HG02610 (cell line): Measurements from ENCODE around the gene XPO5.
"Not testable (repeated sequence)": the region's sequence is repeated elsewhere in the genome, so short reads cannot be mapped to it uniquely, and the experiment has no call there.

Experiments used
- ATAC-seq: cut with Tn5 transposase; IDR thresholded peaks from one replicate; pipeline ENCODE4 v1.9.1; 2021; ENCODE audit warnings: mild to moderate bottlenecking, moderate library complexity; ENCODE audit not compliant: unreplicated experiment

XPO5 gene

DNA sequence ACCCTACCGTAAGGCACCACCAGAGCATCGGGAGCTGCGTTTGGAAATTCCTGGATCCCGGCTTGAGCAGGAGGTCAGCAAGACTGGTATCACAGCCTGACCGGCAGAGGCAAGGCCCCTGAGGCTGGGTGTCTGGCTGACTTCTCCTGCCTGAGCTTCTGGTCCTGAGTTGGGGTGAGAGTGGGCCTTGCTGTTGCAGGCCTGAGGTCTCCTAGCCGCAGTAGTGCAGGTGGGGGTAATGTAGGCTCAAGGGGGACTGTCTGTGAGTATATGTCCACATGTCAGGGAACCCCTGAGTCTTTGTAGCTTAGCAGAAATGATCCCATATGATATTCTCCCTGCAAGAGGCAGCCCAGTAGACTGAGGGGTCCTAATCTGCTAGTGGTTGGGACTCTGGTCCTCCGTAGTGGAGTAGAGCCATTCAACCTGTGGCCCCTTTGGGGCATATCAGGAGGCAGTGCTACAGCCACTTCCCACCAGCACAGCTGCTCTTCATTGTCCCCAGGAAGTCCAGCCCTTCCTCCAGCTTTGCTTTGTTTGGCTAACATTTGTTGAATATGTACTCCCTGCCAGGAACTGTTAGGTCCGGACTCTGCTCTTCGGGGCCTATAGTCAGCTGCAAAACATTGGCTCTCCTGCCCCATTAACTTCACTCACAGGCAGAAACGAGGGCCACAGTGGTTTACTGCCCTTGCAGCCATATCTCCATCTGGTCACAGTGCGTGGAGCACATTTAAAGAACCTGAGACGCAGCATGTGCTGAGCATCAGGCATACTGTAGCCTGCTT lies 76.6 kb downstream of the XPO5 start:
- ATAC-seq: no peak

DNA sequence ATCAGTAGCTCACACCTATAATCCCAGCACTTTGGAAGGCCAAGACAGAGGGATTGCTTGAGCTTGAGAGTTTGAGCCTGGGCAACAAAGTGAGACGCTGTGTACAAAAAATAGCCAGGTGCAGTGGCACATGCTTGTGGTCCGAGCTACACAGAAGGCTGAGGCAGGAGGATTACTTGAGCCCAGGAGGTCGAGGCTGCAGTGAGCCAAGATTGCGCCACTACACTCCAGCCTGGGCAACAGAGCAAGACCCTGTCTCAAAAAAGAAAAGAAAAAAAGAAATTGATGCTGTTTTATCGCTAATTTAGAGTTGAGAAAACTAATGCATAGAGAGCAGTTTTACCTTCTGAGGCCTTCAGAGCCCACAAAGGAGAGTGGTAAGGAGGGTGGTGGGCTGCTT lies 77.5 kb downstream of the XPO5 start:
- ATAC-seq: not testable (repeated sequence)

DNA sequence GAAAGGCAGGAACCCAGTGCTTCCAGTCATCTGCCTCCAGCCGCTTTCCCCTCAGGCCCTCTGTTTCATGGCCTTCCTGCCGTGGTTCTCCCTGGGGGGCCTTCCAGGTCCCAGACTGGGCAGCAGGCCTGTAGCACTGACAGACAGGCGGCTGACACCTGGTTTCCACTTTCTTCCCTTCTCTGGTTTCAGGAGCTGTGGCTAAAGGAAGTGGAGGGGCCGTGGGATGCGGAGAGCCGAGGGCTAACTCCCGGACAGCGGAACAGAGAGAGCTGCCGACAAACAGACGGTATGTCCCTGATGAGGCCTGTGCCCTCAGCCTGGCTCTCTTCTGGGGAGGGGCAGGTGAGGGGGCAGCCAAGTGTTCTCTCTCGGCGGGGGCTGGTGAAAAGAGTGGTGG lies 78.1 kb downstream of the XPO5 start:
- ATAC-seq: no peak

DNA sequence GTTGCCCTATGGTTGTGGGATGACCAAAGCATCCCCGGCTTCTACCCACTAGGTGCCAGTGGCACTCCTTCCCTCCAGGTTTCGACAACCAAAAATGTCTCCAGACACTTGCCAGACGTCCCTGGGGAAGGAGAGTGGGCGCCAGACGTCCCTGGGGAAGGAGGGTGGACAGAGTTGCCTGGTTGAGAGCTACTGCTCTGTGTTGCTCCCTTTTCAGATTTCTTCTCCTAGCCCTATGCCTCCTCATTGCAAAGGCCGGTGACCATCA lies 78.8 kb downstream of the XPO5 start:
- no peak for ATAC-seq

DNA sequence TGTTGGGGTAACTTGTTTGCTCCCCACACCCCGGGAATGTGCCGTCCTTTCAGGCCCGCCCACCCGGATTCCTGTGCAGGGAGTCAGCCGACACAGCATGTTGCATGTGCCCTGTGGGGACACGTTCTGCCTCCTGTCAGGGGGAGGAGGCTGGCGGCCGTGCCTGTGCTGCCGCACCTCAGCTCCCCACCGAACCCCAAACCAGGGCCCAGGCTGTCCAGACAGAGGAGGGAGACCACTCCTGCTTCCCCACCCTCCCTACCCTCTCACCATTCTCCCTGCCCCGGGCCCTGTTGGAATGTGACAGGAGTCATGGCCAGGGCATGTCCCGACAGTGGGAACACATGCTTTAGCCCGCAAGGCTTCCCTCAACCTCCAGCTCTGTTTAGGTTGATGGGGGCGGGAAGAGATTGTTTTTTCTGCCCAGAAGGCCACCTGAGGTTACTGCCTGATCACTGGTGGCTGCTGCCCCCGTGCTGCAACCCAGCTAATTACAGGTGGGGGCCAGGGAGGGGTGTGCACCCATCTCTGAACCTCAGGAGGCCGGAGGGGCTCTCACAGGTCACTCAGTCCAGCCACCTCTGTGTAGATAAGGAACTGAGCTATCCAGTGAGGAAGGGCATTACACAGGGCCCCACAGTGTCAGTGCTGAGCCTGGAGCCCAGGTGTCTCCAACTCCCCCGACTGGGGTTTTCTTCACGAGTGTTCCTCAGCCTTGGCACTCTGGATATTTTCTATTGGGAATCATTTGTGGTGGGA lies 79.3 kb downstream of the XPO5 start:
- no peak for ATAC-seq

DNA sequence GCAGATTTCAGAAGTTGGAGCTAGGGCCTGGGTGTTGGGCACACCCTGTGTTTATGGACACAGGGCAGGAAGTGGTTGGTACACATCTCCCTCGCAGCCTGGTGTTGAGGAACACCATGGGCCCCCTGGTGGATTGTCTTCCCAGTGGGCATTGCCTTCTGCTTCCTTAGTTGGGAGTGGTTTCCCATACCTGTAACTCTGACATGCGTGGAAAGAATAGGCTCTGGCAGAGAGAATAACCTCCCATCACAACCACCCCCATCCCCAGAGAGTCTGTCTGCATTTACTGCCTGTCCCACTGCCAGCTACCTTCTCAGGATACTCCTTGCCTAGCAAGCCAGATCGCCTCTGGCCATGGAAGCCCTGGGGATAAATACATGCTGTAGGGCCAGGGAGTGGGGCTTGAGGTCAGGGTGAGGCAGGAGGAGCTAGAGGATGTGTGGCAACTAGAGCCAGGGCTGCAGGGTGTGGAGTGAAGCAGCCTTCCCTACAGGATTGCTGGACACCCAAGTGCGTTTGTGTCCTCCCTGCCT lies 80.4 kb downstream of the XPO5 start:
- ATAC-seq: no peak

DNA sequence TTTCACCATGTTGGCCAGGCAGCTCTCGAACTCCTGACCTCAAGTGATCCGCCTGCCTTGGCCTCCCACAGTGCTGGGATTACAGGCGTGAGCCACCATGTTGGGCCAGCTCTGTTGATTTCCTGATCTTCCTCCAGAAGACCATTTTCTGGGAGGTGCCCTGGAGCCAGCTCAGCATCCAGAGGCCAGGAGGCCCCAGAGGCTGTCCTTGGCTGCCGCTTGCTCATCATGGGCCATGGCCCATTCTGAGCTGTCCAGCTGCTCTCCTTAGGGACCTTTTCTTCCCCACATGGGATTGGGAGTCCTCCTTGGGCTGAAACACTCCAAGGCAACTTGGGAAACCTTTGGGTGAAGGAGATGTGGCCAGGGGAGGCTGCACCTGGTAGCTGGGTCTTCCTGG lies 81.1 kb downstream of the XPO5 start:
- no peak for ATAC-seq

DNA sequence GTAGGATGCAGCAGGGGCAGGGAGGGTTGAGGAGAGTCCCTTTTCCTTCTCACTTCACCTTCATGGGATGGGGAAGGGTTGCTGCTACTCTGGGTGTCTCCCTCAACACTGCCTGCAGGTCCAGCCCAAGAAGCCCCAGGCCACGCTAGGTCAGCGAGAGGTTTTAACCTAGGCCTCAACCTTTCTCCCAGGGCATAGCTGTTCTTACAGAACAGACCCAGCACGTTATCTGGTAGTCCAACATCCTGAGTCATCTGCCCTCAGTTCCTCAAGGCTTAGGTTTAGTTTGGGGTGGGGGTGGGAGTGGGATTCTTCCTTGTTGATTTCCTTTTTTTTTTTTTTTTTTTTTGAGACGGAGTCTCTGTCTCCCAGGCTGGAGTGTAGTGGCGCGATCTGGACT lies 81.5 kb downstream of the XPO5 start:
- no peak for ATAC-seq

DNA sequence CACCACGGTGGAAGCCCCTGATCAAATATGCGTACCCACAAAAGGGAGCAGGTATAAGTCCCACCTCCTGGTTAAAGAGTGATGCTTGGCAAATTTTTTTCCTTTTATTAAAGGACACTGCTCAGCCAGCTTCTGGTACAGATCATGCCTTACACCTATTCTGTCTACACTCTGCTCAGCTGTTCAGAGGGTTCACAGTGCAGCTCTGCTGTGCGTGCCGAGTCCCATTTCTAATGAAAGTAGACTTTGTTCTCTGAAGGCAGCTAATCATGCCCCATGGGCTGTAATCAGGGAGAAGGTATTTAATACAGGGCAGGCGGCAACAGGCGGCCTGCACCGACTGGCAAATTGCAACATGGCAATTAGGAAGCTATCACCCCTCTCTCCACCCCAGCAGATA lies 82.0 kb downstream of the XPO5 start:
- no peak for ATAC-seq

DNA sequence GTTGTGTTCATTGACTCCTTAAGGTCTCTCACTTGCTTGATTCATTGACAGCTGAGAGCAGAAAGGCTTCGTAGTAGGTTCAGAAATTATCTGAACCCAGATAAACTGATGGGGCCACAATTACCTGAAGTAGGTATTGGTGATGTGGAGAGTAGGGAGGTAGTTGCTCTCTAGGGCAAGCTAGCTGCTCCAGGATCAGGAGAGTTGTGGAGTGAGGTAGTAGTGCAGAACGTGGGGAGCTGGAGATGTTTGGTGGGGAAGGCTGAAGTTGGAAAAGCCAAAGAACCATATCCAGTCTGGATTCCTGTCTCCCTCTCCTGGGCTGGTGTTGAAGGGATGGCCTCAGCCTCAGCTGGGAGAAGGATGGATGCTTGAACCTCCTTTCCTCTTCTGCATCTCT lies 82.6 kb downstream of the XPO5 start:
- no peak for ATAC-seq

DNA sequence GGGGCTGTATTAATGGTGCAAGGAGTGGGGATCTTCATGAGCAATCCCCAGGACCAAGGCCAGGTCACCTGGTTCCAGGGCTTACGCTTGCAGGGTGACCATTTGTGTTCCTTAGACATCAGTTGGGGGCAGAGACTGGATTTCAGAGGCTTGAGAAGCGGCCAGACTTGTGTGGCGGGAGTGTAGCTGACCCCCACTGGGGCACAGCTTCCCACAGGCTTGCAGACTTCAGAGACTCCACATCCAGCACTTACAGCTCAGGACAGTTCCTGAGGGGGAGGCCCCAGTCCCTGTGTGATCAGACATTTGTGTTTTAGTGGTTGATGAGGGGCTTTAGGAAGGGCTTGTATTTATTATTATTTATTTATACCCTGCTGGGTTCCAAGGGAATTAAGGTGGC lies 83.2 kb downstream of the XPO5 start:
- no peak for ATAC-seq

DNA sequence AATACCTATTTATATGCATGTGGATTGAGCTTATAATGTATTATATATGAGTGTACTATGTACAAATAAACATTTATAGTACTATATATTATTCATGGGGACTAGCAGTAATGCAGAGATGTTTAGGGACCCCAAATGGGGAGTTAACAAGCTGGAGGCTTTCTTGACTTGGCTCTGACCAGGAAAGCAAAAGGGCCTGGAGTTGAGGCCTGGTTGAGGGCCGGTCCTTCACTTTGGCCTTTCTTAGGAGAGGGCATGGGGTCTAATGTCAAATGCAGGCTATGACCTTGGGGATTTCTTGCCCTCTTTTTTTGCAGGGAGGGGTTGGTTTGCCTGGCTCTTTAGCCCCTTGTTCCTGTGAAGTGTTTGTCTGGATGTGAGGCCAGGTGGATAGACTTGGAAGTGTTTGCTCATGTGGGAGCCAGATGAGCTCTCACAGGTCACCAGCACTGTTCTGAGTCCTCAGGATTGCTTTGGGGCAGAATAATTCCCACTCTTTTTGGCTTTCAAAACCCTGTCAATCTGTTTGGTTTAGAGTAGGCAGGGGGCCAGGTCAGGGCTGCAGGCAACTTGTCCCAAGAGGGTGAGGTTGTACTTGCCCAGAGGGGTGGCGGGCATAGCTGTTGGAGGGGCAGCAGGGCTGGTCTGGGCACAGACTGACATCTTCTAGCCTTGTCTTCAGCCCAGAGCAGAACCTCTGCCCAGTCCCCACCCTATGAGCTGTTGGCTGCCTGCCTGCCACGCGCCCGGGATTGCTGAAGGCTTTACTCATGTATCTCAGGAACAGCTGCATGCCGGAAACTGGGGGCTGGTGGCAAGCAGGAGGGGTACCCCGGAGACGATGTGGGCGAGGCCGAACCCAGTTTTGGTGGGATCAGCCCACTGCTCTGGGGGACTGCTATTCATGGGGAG lies 83.8 kb downstream of the XPO5 start:
- ATAC-seq: no peak

DNA sequence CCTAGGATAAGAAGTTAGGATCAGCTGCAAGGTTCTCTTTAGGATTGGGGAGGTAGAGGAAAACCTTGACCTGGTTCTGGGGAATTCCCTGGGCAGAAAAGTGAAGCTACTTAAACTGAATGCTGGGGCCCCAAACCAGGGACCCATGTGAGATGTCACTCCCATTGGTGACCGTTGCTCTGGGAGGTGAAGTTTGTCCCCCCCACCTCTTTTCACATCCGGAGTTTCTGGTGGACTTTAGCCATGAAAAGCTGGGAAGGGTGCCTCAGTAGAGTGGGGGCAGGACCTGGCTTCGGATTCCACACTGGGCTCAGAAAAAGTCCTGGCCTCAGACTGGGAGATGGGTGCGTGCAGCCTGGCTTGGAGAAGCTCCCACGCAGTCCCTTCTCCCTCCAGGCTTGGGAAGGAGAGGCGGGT lies 85.3 kb downstream of the XPO5 start:
- no peak for ATAC-seq

DNA sequence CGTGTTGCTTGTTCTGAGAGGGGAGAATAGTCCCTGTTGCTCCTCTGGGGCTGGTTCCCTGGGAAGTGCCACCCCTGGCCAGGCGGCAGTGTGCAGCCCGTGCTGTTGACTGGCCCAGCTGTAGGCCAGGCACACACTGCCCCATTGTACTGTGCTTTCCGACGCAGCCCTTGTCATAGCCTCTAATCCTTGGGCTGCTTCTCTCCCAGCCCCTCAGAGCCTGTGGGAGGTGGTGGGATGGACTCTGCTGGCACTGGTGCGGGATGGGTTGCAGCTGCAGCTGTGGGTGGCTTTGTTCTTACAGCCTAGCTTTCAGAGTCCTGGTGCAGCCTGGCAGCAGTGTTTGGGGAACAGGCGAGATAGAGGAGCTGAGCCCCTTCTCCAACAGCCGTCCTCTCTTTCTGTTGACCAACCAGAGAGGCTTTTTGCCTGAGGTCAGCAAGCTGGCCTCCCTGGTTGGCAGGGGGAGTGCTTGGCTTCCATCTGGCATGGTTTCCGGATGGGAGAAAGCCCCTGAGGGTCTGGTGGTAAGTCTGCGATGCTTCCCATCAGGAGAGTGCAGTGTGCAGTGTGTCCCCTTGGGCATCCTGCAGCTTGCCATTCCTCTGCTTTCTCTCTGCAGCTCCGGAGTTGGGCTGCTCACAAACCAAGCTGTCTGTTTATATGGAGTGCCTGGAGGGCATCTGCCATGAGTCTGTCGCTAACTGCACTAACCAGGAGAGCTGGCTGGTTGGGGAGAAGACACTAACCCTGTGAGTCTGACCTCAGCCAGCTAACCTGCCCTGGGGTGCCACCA lies 86.4 kb downstream of the XPO5 start:
- no peak for ATAC-seq

DNA sequence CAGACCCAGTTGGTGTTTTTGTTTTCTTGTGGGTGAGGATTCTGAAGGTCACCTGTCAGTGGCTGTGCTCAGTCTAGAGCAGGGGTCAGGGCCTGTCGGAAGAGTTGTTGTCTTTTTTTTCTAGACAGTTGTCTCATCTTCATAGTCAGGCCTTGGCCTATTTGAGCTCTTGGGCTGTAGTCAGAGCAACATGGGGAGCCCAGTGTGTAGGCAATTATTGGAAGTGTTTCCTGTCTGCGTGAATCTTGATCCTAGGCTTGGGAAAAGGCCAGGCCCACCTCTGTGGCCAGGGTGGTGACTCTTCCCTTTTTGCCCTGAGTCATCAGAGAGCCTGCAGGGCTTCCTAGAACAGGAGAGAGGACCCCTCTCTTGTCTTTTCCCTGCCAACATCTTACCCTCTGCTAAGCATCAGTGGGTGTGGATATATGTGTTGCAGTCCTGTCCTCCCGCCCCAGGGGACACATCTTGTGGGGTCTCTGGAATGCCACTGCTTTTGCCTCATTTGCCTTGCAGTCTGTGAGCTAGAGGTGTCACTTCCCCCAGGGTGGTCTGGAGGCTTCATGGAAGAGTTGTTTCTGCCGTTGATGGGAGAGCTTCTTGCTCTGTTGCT lies 87.1 kb downstream of the XPO5 start:
- ATAC-seq: no peak

DNA sequence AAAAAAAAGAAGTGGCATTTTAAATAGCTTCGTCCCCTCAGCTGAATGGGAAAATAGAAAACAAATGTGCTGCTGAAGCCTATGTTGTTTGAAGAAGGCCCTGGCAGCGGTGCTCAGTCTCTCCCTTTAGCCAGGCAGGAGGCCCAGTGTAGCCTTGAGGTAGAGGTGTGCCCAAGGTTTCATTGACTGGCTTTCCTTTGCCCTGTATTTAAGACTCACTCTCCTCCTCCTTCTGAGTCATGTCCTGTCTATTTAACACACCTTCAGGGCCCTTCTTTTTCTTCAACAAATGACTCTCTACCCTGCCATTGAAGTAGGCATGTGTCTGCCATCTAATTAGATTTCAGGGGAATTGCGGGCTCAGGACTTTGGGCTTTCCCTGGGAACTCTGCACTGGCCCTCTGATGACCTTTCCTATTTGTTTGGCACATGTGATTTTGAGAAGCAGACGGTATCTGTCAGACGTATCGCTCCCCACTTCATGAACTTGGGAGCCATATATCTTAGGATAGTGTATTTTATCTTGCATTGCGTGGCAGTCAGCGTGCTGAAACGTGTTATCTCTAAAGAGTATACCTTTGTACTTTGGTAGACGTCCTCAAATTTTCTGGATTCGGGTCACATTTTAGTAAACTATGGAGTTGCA lies 94.1 kb downstream of the XPO5 start:
- no peak for ATAC-seq

DNA sequence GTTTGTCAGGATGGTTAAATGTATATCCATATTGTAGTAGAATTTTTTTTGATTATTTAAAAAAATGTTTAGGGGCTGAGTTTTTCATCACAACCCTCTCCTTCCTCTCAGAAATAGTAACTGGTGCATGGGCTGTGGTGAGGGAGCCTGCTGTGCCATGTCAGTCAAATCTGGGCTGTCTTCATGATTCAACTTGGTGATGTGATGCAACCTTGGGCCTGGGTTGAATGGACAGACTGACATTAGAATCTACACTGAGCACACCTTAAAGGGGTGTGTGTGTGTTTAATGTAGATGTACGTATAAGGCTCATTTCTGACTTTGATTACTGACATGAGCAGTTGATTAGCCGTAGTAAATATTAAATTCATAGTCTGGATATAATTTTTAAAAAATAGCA lies 94.8 kb downstream of the XPO5 start:
- ATAC-seq: no peak

DNA sequence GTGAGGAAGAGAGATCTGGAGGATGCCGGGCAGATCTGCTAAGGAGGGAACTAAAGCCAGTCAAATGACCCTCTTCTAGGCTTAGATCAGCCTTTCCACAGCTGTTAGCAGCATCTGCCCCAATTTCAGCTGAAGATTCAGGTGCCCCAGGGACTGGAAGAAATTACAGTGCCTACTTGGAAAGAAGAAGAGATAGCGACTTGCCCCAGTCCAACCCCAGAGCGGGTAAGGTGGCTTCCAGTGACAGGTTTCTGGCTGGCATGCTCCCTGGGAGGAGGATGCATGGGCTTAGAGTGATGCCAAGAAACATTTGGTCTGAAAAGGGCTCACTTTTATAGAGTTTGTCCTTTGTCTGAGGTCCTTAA lies 97.8 kb downstream of the XPO5 start:
- no peak for ATAC-seq

DNA sequence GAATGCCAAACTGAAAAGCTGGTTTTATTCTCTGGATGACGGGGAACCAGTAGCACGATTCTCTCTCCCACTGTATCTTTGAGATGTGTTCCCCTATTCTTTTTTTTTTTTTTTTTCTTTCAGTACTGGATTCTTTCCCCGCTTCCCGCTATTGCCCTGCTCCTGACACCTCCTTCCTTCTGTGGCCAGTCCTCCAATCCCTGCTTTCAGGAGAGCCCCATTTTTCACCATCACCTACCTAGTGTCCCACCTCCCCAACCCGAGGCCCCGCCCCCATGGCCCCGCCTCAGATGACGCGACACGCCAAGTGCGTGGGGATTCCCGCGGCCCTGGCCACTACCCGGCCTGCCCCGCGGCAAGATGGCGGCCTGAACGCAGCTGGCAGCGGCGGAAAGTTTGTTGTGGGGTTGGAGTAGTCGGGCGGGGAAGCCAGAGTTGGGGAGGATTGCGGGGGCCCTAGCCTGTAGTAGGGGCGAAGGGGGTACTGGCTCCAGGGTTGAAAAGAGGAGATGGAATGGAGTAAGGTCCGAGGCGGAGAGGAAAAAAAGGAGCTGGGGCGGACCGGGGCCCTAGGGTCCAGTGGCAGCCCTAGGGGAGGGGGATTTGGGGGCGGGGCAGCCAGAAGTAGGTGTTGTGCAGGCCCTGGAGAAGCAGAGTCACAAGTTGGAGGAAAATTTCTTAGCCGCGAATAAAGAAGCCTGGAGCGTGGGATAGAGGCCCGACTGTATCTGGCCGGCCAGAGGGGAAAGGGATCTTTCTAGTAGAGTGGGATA lies 98.4 kb downstream of the XPO5 start, which contains the start of gene TJAP1:
TSS of gene TJAP1 (plus strand) at position 336 of the 773 bp plus-strand sequence. CDS start 21,432 bp downstream, outside the sequence.
- peak; percentile 96 for ATAC-seq
